ENCODE measurements around the gene HEPHL1.

Gene HEPHL1

DNA sequence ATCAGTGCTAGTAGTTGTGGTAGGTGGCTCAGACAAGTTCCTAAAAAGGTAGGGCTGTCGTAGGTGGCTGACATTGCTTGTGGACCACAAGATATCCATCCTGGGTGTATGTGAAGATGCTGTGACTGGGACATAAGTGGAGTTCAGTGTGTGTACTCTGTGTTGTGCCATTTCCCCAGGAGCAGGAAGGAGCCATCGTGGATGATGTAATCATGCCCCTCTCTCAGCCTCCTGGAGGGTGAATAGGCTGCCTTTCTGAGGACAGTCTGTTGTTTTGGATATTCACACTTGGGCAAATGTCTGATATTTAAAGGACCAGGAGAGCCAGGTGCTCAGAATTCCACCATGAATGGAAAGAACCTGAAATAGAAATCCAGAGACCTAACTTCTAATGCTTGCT lies 2.7 kb downstream of the HEPHL1 start:
- no peak for DNase-seq

GRCh38 chr11:94024547-94024946 lies 3.4 kb downstream of the HEPHL1 start:
- no peak for DNase-seq

- no peak for DNase-seq
Observed at GRCh38 chr11:94025690-94026394, 4.7 kb downstream of the HEPHL1 start.

DNA sequence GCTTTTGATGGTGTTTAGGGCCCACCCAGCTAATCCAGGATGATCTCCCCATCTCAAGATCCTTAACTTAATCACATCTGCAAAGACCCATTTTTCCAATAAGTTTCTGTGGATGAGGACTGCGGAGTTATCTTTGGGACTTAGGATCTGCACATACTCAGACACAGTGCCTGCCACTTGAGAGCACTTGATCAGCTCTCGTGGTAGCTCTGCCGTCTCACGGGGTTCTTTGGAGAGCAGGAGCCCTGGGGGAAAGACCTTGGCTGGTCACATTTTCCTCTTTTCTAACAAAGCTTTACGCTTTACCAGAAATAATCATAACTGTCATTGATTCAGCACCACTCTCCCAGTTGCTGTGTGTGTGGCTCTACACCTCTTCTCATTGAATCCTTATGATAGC lies 6.1 kb downstream of the HEPHL1 start:
- no peak for DNase-seq

GRCh38 chr11:94028436-94028835 lies 7.3 kb downstream of the HEPHL1 start:
- DNase-seq = no peak

DNA sequence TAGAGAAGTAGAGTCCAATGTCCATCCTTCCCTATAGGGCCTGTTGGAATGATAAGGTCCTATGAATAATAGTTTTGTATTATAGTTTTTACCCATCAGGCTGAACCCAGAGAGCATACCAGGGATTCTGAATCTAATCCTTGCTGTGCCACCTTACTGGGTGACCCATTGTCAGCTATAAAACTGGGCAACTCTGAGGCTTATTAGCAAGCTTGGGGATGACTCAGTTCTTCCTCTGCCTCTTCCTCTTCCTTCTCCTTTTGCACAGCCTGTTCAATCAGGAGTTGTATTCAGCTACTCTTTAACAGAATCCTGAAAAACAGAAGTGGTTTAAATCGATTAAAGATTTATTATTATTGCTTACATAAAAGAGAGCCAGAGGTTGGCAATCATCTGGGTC lies 8.9 kb downstream of the HEPHL1 start:
- no peak for DNase-seq

DNA sequence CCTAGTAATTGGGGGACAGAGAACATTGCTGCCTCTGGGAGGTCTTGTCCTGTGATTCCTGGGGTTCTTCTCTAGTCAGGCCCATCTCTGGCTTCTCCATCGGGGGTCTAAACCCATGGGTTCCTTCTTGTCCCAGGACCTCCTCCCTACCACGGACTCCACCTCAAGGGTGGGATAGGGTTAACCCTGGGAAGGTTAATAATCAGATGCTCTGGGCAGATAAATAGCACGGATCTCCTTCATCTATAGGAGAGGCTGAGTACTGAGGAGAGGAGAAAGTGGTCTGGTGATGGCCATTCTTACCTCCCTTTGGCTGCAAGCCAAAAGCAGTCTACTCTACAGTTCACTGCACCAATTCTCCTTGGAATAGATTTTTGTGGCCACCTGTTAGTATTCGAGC lies 10.5 kb downstream of the HEPHL1 start:
- no peak for DNase-seq

GRCh38 chr11:94032066-94032465 lies 10.9 kb downstream of the HEPHL1 start:
- no peak for DNase-seq

DNA sequence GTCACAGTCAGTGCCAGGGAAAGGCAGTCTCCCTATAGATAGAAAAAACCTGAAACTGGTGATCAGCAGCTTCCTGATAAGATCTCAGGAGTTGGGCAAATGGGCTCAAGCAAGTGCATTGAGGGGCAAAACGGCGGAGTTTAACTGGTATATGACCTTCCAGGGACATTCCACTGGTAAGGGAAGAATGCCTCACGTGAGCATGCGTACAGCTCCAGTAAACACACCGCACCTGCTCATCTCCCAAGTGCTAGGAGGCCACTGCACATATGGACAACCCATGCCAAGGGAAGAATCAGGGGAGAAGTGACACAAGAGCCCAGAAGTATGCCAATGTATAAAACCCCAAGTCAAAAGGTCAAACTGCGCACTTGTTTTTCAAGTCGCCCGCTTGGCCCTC lies 11.6 kb downstream of the HEPHL1 start:
- no peak for DNase-seq

DNA sequence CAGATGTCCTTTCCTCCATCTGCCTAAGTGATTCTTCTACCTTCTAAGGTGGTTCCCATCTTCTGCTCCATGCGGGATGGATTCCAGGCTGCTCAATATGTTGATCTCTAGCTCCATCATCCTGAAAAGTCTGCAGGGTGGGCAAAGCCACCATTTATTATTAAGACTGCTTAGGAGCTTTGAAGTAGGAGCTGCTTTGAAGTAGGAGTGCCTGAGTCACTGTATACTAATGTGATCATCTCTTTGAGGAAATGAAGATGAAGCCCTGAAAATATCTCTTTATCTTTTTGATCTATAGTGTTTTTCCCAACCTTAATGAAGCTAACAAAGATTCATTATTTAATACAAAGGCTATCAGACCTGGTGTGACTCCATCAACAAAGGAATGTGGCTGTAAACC lies 13.1 kb downstream of the HEPHL1 start:
- no peak for DNase-seq

DNA sequence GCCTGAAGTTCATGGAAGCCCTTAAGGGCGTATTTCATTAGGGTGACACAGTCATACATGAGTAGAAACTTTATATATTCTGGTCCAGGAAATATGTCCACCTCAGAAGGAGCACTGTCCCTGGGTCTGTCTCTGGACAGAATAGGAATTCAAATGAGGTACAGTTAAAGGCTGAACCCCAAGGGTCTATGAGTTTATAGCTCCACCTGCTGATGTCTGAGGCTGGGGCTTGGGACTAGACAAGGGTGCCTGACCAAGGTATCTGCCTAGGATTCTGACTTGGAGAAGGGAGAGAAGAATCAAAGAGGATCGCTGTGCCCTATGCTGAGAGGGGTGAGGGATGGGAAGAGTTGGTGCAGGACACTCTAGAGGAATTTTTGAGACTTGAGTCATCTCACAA lies 14.9 kb downstream of the HEPHL1 start:
- DNase-seq = peak; percentile 30

DNA sequence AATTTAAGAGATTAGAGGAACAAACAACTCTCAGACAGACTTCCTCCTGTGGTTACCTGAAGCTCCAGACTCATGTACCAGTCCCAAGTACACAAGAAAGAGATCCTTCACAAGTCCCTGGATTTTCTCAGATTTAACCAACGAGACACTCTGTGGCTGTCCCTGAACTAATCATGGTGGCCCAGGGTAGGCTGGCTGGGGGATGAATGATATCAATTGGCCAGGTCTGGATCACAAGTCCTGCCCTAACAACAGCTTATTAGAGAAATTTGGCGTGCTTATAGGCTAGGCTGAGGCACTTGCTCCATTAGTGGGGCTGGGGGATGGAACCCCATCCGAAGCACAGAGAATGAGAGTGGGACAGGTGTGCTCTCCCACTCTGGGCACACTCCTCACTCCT lies 22.1 kb downstream of the HEPHL1 start:
- no peak for DNase-seq

DNA sequence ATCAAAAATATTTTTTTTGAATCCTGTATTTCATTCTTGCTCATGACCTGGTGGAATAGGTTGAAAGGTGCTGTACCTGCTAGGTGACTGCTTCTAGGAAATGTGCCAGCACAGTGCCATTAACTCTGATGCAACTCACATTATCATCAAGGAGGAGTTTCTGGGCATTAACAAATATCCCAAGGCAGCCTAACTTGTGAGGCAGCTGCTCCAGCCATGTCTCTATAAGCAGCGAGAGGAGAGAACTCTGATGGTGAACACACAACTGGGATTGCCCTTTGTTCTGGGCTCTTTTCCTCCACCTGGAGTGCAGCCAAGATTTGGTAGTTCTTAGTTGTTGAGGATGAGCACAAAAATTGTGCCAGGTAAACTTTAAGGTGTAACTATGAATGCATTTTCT lies 25.6 kb downstream of the HEPHL1 start:
- DNase-seq = no peak

GRCh38 chr11:94048032-94048709 lies 27.0 kb downstream of the HEPHL1 start:
- no peak for DNase-seq

- no peak for DNase-seq
Observed at GRCh38 chr11:94049351-94049750, 28.2 kb downstream of the HEPHL1 start.

GRCh38 chr11:94058630-94059029 lies 37.5 kb downstream of the HEPHL1 start:
- DNase-seq = no peak

- DNase-seq = no peak
Observed at GRCh38 chr11:94059065-94059464, 37.9 kb downstream of the HEPHL1 start.

DNA sequence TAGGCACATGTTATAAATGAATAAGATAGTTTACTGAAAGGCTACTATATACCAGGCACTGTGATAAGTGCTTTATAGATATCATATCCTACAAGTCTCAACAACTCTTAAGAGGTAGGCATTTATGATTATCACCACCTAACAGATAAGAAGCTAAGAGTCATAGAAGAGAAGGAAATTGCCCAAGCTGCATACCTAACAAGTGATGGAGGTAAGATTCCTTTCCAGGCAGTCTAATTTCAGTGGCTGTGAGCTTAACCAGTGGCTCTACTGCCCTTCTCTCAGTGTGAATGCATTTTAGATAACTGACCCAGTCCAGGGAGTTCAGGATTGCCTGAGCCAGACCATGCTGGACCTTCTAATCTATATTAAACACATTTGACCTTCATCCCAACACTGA lies 39.2 kb downstream of the HEPHL1 start:
- DNase-seq = no peak

DNA sequence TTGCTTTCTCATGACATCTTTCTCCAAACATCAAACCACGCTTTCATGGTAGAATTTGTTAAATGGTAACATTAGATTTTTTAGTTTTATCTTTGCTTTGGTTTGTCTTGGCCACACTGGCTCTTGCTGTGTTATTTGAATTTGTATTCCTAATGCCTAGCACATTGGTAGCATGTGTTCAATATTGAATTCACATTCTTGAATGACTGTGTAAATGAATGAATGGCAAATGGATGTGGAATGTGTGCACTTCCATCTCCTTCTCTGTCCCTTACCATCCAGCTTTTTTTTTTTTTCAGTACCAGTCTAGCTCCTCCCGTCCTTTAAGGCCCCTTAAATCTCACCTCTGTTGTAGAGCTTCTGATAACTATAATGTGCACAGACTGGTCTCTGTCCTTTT lies 41.2 kb downstream of the HEPHL1 start:
- DNase-seq = no peak

- peak; percentile 83 for DNase-seq
Observed at GRCh38 chr11:94066901-94067429, 45.8 kb downstream of the HEPHL1 start.

- no peak for DNase-seq
Observed at GRCh38 chr11:94068764-94069163, 47.6 kb downstream of the HEPHL1 start.

GRCh38 chr11:94077552-94078293 lies 56.6 kb downstream of the HEPHL1 start:
- DNase-seq = peak; percentile 86

GRCh38 chr11:94084164-94084563 lies 63.0 kb downstream of the HEPHL1 start:
- no peak for DNase-seq

DNA sequence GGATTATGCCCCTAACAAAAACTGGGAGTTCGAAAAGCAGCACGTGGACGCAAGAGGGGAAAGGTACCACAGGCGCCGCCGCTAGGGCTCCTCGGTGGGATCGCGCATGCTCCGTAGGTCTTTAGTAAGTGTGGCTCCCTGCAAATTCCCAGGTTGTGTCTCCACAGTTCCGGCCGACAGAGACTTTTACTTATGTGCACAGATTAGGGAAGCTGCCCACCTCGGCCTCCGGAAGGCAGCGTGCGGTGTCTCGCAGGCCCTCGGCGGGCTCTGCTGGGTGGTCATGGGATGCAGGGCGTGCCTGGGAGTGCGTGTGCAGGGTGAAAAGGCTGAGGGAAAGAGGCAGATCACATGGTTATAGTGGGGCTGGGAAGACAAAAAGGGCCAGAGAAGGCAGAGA lies 67.8 kb downstream of the HEPHL1 start:
- DNase-seq = no peak

Data from hematopoietic multipotent progenitor cell treated with erythropoietin and hydrocortisone succinate and interleukin-3 and kit ligand, for 8 days (in vitro differentiated cells).